HEK293T (cell line): ENCODE measurements around the gene MAPT.

Source experiments
- BHLHE40 ChIP-seq: fragments of 450-650 bp; IDR thresholded peaks from 2 replicates; pipeline ENCODE4 v1.6.1; 2016; ENCODE audit warnings: mild to moderate bottlenecking, moderate library complexity, borderline replicate concordance
- CTBP1 ChIP-seq: fragments of 450-650 bp; IDR thresholded peaks from 2 replicates; pipeline ENCODE4 v1.6.1; 2016; ENCODE audit warnings: borderline replicate concordance
- FOXK2 ChIP-seq: fragments of 450-650 bp; IDR thresholded peaks from 2 replicates; pipeline ENCODE4 v1.6.1; 2016; ENCODE audit warnings: mild to moderate bottlenecking
- FOXM1 ChIP-seq: fragments of 450-650 bp; IDR thresholded peaks from 2 replicates; pipeline ENCODE4 v1.6.1; 2017; ENCODE audit warnings: mild to moderate bottlenecking, borderline replicate concordance
- HDGF ChIP-seq: fragments of 450-650 bp; IDR thresholded peaks from 2 replicates; pipeline ENCODE4 v1.6.1; 2017; ENCODE audit warnings: antibody characterized with exemption, borderline replicate concordance
- L3MBTL2 ChIP-seq: fragments of 450-650 bp; conservative IDR thresholded peaks from 2 replicates; pipeline ENCODE4 v1.6.1; 2016; ENCODE audit warnings: mild to moderate bottlenecking
- LEF1 ChIP-seq: fragments of 450-650 bp; IDR thresholded peaks from 2 replicates; pipeline ENCODE4 v1.6.1; 2017; ENCODE audit warnings: mild to moderate bottlenecking, borderline replicate concordance
- SP1 ChIP-seq: fragments of 450-650 bp; IDR thresholded peaks from 2 replicates; pipeline ENCODE4 v1.6.1; 2017
- SUZ12 ChIP-seq: fragments of 450-650 bp; IDR thresholded peaks from 2 replicates; pipeline ENCODE4 v1.6.1; 2016; ENCODE audit warnings: mild to moderate bottlenecking
- TARDBP ChIP-seq: fragments of 450-650 bp; IDR thresholded peaks from 2 replicates; pipeline ENCODE4 v1.6.1; 2016

GRCh38 chr17:46027048-46027975 is 133.0 kb downstream of the MAPT start:
- no peak for TF ChIP-seq SP1
- no peak for TF ChIP-seq FOXK2
- no peak for TF ChIP-seq L3MBTL2
- TF ChIP-seq CTBP1, result no peak
- no peak for TF ChIP-seq BHLHE40
- TF ChIP-seq HDGF, result no peak
- TF ChIP-seq TARDBP, result no peak
- TF ChIP-seq LEF1, result no peak
- TF ChIP-seq FOXM1, result no peak
- TF ChIP-seq SUZ12, result no peak
